AG09319 (cell line): ENCODE results near the gene STAU1.

ENCODE experiments used
- DNase-seq: peaks from one replicate; pipeline ENCODE4 v3.0.0-alpha.2; 2010; ENCODE audit warnings: low read depth; ENCODE audit errors: extremely low read depth
- CTCF ChIP-seq: IDR thresholded peaks from 2 replicates; pipeline ENCODE4 v1.5.1; 2011; ENCODE audit warnings: low read depth, mild to moderate bottlenecking, inconsistent platforms, low read length, moderate library complexity

The STAU1 gene

GRCh38 chr20:49132995-49133478 lies 55.1 kb downstream of the STAU1 start:
- peak; percentile 47 for TF ChIP-seq CTCF
- DNase-seq = peak; percentile 53

- DNase-seq = no peak
- no peak for TF ChIP-seq CTCF
Measured at GRCh38 chr20:49123982-49124381, 64.2 kb downstream of the STAU1 start.

- TF ChIP-seq CTCF = no peak
- no peak for DNase-seq
Measured at GRCh38 chr20:49122920-49123319, 65.2 kb downstream of the STAU1 start.

- no peak for TF ChIP-seq CTCF
- DNase-seq = no peak
Measured at GRCh38 chr20:49119988-49120387, 68.1 kb downstream of the STAU1 start.

GRCh38 chr20:49118307-49118706 lies 69.8 kb downstream of the STAU1 start:
- no peak for DNase-seq
- TF ChIP-seq CTCF = no peak

GRCh38 chr20:49115564-49115963 lies 72.6 kb downstream of the STAU1 start:
- TF ChIP-seq CTCF = peak; percentile 31
- peak; percentile 30 for DNase-seq

- TF ChIP-seq CTCF = no peak
- no peak for DNase-seq
Measured at GRCh38 chr20:49112596-49113274, 75.4 kb downstream of the STAU1 start.
